PC-9 (cell line): ENCODE measurements around the gene ADIG. TPM values are rescaled to one million over a fixed set of nuclear protein-coding genes. Genes with fewer than 3 reads are reported as not detected.

Experiments
- BruUV-seq: library from RNA; stranded (reverse); fragments of 400-500 nt; replicated peaks from 2 replicates; lab custom pipeline; 2021; lab: Mats Ljungman, UMichigan
- CTCF ChIA-PET: fragments of 300-600 bp; sonication (Branson Sonifier 250); formaldehyde crosslinking; loops from one replicate; lab custom pipeline; 2022; ENCODE audit warnings: antibody characterized with exemption; lab: Charles Lee
- POLR2A ChIA-PET: fragments of 300-600 bp; sonication (Branson Sonifier 250); formaldehyde crosslinking; loops from one replicate; lab custom pipeline; 2022; ENCODE audit warnings: antibody characterized with exemption; ENCODE audit not compliant: unreplicated experiment; lab: Charles Lee
- DNase-seq, 2 experiments: peaks; one replicate each; pipeline versions ENCODE4 v3.0.0 to v3.0.0-alpha.2; 2015 to 2022; ENCODE audit warnings: mixed read lengths in 1 of 2
- H2AFZ ChIP-seq: fragments of 200-600 bp; sonication (generic); 2 replicates; pipeline ENCODE4 v1.8.1; 2017; ENCODE audit warnings: antibody characterized with exemption
- H3F3A ChIP-seq: fragments of 200-600 bp; sonication (generic); 2 replicates; pipeline ENCODE4 v1.8.1; 2017; ENCODE audit warnings: antibody characterized with exemption, mild to moderate bottlenecking, low read depth; ENCODE audit not compliant: insufficient read depth
- H3K27ac ChIP-seq: fragments of 200-600 bp; sonication (generic); 2 replicates; pipeline ENCODE4 v1.6.1; 2016; ENCODE audit warnings: mixed run types
- H3K27me3 ChIP-seq: fragments of 200-600 bp; sonication (generic); 2 replicates; pipeline ENCODE4 v1.6.1; 2016; ENCODE audit warnings: low read depth, mixed run types; ENCODE audit not compliant: insufficient read depth
- H3K36me3 ChIP-seq: fragments of 200-600 bp; sonication (generic); 2 replicates; pipeline ENCODE4 v1.6.1; 2016; ENCODE audit warnings: low read depth, mixed run types
- H3K4me1 ChIP-seq: fragments of 200-600 bp; sonication (generic); replicated peaks from 2 replicates; pipeline ENCODE4 v1.6.1; 2016; ENCODE audit warnings: mixed run types; ENCODE audit not compliant: insufficient read depth
- H3K4me2 ChIP-seq: fragments of 200-600 bp; sonication (generic); 2 replicates; pipeline ENCODE4 v1.6.1; 2017; ENCODE audit warnings: mixed run types
- H3K4me3 ChIP-seq: fragments of 200-600 bp; sonication (generic); 2 replicates; pipeline ENCODE4 v1.6.1; 2016; ENCODE audit warnings: mixed run types
- H3K79me2 ChIP-seq: fragments of 200-600 bp; sonication (generic); 2 replicates; pipeline ENCODE4 v1.6.1; 2017; ENCODE audit warnings: low read depth, mixed run types
- H3K9me2 ChIP-seq: fragments of 200-600 bp; sonication (generic); 2 replicates; pipeline ENCODE4 v1.8.1; 2017; ENCODE audit warnings: mild to moderate bottlenecking; ENCODE audit not compliant: insufficient read depth
- H3K9me3 ChIP-seq: fragments of 200-600 bp; sonication (generic); 2 replicates; pipeline ENCODE4 v1.8.1; 2016; ENCODE audit warnings: low read depth; ENCODE audit not compliant: insufficient read depth
- H4K20me1 ChIP-seq: fragments of 200-600 bp; sonication (generic); 2 replicates; pipeline ENCODE4 v1.8.1; 2017; ENCODE audit not compliant: insufficient read depth
- EZH2 ChIP-seq: fragments of 200-600 bp; sonication (generic); IDR thresholded peaks from 2 replicates; pipeline ENCODE4 v1.8.0; 2017; ENCODE audit warnings: antibody characterized with exemption, low read depth
- intact Hi-C: fragments of 100-400 bp; cut with micrococcal nuclease; formaldehyde crosslinking; loops from one replicate; pipeline ENCODE4 v1.10.0; 2022; ENCODE audit not compliant: unreplicated experiment
- total RNA-seq: library from RNA; stranded (reverse); gene quantifications from 2 replicates; pipeline ENCODE4 v1.2.3, GENCODE V29; 2021
- TF ChIP-seq, protein P1 (sequence below): fragments of 200-600 bp; sonication (generic); conservative IDR thresholded peaks from 2 replicates; pipeline ENCODE4 v1.6.1; 2017; ENCODE audit warnings: mixed run types, antibody characterized with exemption, mild to moderate bottlenecking, moderate library complexity

Gene ADIG
- total RNA-seq, 1 experiment from 2014 or later, result not detected

DNA sequence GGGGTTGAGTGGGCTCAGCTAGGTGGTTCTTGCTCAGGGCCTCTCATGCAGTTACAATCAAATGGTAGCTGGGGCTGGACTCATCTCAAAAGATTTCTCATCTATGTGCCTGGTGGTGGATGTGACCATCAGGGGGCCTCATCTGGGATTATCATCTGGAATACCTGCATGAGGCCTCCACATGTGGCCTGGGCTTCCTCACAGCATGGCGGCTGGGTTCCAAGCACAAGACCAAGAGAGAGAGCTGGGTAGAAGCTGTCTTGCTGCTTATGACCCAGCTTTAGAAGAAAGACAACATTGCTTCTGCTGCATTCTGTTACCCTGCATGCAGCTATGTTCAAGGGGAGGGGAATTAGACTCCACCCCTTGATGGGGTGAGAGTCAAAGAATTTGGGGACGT is 43.1 kb downstream of the ADIG start:
- ChIA-PET POLR2A (no interaction called here), CTCF (no interaction called here)
- TF ChIP-seq, protein P1, sequence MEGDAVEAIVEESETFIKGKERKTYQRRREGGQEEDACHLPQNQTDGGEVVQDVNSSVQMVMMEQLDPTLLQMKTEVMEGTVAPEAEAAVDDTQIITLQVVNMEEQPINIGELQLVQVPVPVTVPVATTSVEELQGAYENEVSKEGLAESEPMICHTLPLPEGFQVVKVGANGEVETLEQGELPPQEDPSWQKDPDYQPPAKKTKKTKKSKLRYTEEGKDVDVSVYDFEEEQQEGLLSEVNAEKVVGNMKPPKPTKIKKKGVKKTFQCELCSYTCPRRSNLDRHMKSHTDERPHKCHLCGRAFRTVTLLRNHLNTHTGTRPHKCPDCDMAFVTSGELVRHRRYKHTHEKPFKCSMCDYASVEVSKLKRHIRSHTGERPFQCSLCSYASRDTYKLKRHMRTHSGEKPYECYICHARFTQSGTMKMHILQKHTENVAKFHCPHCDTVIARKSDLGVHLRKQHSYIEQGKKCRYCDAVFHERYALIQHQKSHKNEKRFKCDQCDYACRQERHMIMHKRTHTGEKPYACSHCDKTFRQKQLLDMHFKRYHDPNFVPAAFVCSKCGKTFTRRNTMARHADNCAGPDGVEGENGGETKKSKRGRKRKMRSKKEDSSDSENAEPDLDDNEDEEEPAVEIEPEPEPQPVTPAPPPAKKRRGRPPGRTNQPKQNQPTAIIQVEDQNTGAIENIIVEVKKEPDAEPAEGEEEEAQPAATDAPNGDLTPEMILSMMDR, result no peak
- no peak for TF ChIP-seq EZH2
- Histone ChIP-seq H3K79me2 (no peaks in the 10 kb centered on the region), H3K27ac (no peak overlapping the region), H3K4me2 (no peak overlapping the region), H3F3A (no peaks in the 10 kb centered on the region), H4K20me1 (no peaks in the 10 kb centered on the region), H3K4me3 (no peak overlapping the region), H2AFZ (no peak overlapping the region), H3K9me2 (no peaks in the 10 kb centered on the region), H3K27me3 (no peaks in the 10 kb centered on the region), H3K36me3 (no peaks in the 10 kb centered on the region), H3K9me3 (no peaks in the 10 kb centered on the region), H3K4me1 (peaks cover 6% of the 10 kb centered on the region)
- intact Hi-C loops, result no loop called here
- DNase-seq, result no peak
- BruUV-seq, result no TSS peak

DNA sequence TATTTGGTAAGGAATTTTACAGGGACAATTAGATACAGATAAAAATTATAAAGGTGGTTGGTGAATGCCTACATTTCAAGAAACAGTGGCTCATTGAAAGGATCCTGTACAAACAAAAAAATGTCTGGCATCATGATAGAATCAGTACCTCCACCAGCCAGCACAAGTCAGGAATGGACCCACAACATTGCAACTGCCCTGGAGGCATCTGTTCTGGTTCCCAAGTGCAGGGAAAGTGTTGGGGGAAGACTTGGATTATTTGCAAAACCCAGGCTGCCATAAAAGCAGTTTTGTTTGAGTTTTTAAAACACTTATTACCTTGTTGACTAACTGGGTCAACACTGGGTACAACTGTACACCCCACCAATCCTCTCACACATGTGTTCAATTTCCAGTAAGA is 44.9 kb downstream of the ADIG start:
- Histone ChIP-seq H3K79me2 (no peaks in the 10 kb centered on the region), H3K9me2 (no peaks in the 10 kb centered on the region), H3K27me3 (no peaks in the 10 kb centered on the region), H3K4me1 (peaks cover 19% of the 10 kb centered on the region), H4K20me1 (no peaks in the 10 kb centered on the region), H3K4me2 (no peak overlapping the region), H3K4me3 (no peak overlapping the region), H2AFZ (no peak overlapping the region), H3F3A (no peaks in the 10 kb centered on the region), H3K36me3 (no peaks in the 10 kb centered on the region), H3K9me3 (no peaks in the 10 kb centered on the region), H3K27ac (no peak overlapping the region)
- ChIA-PET POLR2A (no interaction called here), CTCF (no interaction called here)
- intact Hi-C loops, result no loop called here
- no peak for DNase-seq
- TF ChIP-seq, protein P1, result no peak
- TF ChIP-seq EZH2, result no peak
- BruUV-seq, result no TSS peak

DNA sequence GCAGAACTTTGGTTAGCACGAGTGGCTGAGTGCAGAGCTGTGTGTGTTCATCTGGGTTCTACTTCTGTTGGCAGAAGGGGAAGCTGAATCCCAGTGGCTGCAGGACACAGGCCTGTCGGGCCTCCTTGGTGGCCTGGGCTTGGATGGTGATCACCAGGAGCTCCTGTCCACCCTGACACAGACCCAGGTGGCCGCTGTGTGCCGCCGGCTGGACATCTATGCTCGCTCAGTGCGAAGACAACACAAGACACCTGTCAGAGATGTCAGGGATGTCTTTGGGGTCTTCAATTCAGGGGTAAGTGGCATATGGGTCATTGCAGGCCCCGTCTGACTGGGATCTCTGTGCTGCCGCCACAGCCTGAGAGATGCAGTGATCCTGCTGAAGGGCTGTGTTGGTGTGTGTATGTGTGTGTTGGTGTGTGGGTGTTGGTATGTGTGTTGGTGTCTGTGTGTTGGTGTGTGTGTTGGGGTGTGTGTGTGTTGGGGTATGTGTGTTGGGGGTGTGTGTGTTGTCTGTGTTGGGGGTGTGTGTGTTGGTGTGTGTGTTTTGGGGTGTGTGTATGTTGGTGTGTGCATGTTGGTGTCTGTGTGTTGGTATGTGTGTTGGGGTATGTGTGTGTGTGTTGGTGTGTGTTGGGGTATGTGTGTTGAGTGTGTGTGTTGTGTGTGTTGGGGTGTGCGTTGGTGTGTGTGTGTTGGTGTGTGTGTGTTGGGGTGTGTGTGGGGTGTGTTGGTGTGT is 46.1 kb downstream of the ADIG start:
- H3F3A ChIP-seq, result no peaks in the 10 kb centered on the region
- POLR2A ChIA-PET, result no interaction called here
- intact Hi-C loops, result no loop called here
- H2AFZ ChIP-seq, result no peak overlapping the region
- CTCF ChIA-PET, result no interaction called here
- no peaks in the 10 kb centered on the region for H3K36me3 ChIP-seq
- BruUV-seq, result no TSS peak
- no peak overlapping the region for H3K27ac ChIP-seq
- TF ChIP-seq, protein P1, result no peak
- TF ChIP-seq EZH2, result no peak
- no peak overlapping the region for H3K4me3 ChIP-seq
- peaks cover 22% of the 10 kb centered on the region for H3K4me1 ChIP-seq
- H3K27me3 ChIP-seq, result no peaks in the 10 kb centered on the region
- no peak for DNase-seq
- H3K79me2 ChIP-seq, result no peaks in the 10 kb centered on the region
- H3K9me3 ChIP-seq, result no peaks in the 10 kb centered on the region
- no peak overlapping the region for H3K4me2 ChIP-seq
- peaks cover 3% of the 10 kb centered on the region; the same call in 1 of the 2 replicates for H3K9me2 ChIP-seq
- H4K20me1 ChIP-seq, result no peaks in the 10 kb centered on the region
